HuH-7.5 (cell line): ENCODE measurements around the gene TGM2.

ENCODE experiments used
- DNase-seq: peaks from one replicate; pipeline ENCODE4 v3.0.0; 2011; ENCODE audit warnings: low spot score

The TGM2 gene

DNA sequence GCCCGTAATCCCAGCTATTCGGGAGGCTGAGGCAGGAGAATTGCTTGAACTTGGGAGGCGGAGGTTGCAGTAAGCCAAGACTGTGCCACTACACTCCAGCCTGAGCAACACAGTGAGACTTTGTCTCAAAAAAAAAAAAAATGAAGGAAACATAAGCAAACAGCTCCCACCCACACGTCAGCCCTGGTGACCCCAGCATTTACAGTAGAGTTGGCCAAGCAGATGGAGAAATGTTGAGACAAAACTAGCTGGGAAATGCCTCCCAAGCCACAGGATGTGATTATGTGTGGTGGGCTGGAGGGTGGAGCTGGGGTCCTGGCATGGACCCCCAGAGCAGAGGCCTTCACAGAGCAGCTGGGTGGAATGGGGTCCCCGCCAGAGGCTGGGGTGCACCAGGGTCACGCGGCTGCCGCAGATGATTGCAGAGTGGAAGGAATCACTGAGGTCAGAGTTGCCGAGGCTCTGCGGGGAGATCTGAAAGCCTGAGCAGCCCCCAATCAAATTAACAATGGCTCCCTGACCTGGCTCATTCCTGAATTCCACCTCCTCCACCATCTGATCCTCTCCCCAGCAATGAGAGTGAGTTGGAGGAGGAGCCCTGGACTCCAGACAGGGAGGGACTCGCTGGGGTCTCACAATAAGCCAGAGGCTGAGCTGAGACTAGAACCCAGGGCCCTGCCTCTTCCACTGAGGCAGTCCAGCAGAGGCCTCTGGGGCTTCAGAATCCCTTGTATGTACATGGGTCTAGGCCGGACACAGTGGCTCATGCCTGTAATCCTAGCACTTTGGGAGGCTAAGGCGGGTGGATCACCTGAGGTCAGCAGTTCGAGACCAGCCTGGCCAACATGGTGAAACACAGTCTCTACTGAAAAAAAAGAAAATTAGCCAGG is 34.7 kb upstream of the TGM2 start:
- no peak for DNase-seq

DNA sequence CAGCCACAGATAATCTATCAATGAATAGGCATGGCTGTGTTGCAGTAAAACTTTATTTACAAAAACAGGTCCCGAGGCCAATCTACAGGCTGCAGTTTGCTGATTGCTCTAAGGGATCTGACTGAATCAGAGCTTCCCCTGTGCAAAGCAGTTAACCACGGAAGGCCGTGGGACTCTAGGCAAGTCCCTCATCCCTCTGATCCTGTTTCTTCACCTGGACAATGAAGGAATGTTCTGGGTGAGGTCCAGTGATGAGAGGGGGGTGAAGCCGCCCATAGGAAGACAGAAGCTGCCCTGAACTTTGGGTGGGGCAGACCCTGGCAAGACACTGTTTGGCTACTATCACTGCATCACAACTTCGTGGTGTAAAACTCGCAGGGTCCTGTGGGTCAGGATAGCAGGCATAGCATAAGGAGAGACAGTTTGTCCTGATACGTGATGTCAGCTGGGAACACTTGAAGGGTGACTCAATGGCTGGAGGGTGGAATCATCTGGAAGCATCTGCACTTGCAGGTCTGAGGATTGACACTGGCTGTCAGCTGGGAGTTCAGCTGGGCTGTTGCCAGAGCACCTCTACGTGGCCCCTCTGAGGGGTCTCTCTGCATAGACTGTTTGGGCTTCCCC is 33.3 kb upstream of the TGM2 start:
- DNase-seq = no peak

DNA sequence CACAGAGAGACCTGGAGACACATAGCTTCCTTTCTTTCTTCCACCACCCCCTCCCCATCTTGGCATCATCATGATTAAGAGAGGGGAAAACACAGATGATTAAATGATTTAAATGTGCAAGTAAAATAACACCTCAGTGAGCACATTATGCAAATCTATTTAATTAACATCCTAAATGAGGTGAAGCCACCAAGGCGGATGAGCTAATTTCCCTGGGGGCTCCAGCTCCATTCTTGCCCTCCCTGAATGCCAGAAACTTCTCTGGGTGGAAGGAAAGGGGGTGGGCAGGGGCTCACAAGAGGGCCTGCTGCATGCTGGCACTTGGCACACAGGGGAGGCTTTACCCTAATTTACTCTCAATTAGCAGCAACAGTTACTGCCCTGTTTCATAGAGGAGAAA is 32.5 kb upstream of the TGM2 start:
- DNase-seq = no peak

DNA sequence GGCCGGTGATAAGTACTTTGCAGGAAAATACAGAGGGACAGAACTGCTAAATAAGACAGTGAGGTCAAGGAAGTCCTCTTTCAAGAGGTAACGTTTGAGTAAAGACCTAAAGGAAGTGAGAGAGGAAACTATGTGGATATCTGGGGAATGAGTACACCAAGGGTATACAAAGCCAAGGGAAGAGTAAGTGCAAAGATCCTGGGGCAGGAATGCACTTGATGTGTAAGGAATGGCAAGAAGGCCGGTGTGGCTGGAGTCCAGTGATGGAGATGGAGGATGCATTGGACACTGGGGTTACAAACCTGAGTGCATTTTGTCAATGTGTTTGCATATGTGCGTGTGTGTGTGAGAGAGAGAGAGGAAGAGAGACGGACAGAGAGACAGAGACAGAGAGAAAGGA is 32.1 kb upstream of the TGM2 start:
- DNase-seq = no peak

GRCh38 chr20:38196592-38196991 is 31.5 kb upstream of the TGM2 start:
- DNase-seq = no peak

GRCh38 chr20:38196076-38196475 is 31.0 kb upstream of the TGM2 start:
- DNase-seq = no peak

DNA sequence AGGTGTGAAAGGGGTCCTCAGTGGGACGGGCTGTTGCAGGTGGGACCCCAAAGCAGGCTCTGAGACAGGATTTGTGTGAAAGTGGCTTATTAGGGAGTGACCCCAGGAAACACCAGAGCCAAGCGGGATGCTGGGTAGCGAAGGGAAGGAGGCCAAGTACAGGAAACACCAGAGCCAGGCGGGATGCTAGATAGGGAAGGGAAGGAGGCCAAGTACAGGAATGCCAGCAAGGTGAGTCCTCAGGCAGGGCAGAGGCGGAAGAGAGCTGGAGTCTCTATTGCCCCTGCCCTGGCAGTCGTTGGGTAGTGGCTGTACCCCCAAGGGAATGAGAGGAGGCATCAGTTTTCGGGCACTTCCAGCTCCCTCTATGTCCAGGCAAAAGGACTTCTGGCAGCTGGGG is 30.5 kb upstream of the TGM2 start:
- no peak for DNase-seq

GRCh38 chr20:38194971-38195504 is 30.0 kb upstream of the TGM2 start:
- no peak for DNase-seq

GRCh38 chr20:38193586-38194105 is 28.6 kb upstream of the TGM2 start:
- no peak for DNase-seq

GRCh38 chr20:38192323-38192885 is 27.3 kb upstream of the TGM2 start:
- no peak for DNase-seq

- DNase-seq = no peak
These were observed 26.6 kb upstream of the TGM2 start for GRCh38 chr20:38191654-38192053.

DNA sequence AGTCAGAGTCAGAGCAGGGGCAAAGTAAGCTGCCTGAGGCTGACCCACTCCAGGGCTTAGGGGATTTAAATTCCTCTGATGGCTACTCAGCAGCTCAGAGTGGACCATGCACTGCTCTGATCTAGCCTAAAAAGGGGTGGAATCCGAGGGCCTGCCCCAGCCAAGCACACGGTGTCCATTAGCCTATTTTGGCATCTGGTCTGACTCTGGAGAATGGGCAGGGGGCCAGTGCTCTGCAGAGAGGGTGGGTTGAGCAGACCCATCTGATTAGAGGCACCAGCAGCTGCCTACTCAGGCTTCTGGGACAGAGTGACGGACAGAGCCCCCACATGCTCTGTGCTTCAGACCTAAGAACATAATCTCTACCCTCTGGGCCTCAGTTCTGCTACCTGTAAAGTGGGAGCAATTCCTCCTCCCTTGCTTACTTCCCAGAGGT is 25.9 kb upstream of the TGM2 start:
- no peak for DNase-seq

- no peak for DNase-seq
These were observed 25.1 kb upstream of the TGM2 start for GRCh38 chr20:38190166-38190565.

DNA sequence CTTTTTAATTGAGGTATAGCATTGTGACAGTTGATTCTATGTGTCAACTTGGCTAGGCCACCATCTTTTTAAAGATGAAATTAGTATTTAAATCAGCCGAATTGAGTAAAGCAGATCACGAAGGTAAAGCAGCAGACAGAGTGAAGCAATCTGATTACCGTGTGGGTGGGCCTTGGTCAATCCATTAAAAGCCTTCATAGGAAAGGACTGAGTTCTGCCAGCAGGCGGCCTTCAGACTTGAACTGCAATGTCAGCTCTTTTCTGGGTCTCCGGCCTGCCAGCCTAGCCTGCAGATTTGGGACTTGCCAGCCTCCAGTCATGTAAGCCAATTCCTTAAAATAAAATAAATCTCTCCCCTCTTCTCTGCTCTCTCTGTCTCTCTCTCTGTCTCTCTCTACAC is 22.4 kb upstream of the TGM2 start:
- no peak for DNase-seq

- no peak for DNase-seq
These were observed 21.7 kb upstream of the TGM2 start for GRCh38 chr20:38186788-38187221.

DNA sequence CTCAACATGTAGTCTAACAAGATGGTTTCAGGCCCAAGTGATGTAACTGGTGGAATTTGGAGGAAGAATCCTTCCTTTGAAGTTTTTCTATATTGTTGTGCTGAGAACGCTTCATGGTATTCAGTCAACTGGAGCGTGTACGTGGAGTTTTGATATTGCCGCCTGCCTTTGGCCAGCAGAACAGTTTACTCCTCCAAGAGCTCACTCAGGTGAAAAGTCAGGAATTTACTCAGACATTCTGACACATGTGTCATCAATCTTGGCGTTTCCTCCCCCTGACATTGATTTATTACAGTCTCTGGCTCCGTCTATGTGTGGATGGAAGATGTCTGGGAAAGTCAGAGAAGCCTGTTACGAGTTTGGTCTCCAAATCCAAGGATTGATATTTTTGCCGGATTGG is 19.0 kb upstream of the TGM2 start:
- DNase-seq = no peak

DNA sequence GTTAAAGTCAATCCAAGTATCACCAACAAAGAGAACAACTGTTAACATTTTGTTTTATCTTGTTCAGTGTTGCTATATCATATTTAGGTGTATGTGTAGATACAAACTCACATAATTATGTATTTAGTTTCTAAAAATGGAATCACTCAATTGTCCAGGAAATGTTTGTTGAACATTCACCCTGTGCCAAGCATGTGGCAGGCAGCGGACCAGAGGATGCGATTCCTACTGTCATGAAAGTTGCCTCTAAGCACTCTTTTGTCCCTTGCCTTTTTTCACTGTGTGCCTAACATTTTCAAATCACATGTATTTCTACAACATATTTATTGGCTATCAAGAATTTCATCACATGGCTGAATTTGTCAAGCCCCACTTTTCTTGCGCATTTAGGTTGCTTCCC is 16.9 kb upstream of the TGM2 start:
- DNase-seq = no peak

- no peak for DNase-seq
These were observed 16.2 kb upstream of the TGM2 start for GRCh38 chr20:38181207-38181801.

GRCh38 chr20:38180781-38181180 is 15.7 kb upstream of the TGM2 start:
- DNase-seq = no peak

- DNase-seq = no peak
These were observed 14.8 kb upstream of the TGM2 start for GRCh38 chr20:38179846-38180245.

DNA sequence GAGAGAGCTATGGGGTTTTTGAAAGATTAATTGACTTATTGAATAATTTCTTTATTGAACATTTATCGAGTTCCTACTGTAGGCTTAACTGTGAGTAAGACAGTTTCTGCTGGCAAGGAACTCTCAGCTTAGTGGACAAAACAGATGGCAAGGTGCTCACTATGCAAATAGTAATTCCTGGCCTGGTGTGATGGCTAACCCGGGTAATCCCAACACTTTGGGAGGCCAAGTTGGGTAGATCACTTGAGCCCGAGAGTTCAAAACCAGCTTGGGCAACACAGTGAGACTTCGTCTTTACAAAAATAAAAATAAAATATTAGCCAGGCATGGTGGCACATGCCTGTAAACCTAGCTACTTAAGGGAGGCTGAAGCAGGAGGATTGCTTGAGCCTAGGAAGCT is 13.5 kb upstream of the TGM2 start:
- DNase-seq = no peak

DNA sequence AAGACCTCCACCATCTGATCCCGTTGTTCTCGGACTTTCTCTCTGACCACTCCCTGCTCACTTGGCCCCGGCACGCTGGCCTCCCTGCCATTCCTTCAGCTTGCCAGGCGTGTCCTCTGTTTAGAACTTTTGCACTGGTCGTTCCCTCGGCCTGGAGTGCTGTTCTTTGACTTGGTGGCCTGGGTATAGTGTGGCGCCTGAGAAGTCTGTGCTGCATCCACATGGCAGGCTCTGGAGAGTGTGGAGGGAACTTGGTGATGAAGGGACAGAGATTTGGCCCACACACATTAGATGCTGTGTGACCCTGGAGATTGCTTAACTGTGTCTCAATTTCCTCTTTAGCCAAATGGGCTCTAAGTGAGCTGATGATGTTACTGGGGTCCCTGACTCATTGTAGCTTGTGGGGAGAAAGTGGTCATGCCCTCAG is 13.0 kb upstream of the TGM2 start:
- no peak for DNase-seq
